Fibroblast of lung (primary cell): ENCODE measurements around the gene EBF4. TPM values are rescaled to one million over a fixed set of nuclear protein-coding genes. Genes with fewer than 3 reads are reported as not detected.

Experiments
- DNase-seq, 2 donors: peaks; one replicate each; pipeline versions ENCODE4 v3.0.0 to v3.0.0-alpha.2; 2010; ENCODE audit warnings: low read depth in 2 of 2
- H2AFZ ChIP-seq: 2 replicates; pipeline ENCODE4 v1.5.1; 2012; ENCODE audit warnings: low read length, control low read depth, inconsistent platforms
- H3K27ac ChIP-seq: 2 replicates; pipeline ENCODE4 v1.5.1; 2011; ENCODE audit warnings: low read length, control low read depth; ENCODE audit not compliant: insufficient read depth
- H3K27me3 ChIP-seq: 2 replicates; pipeline ENCODE4 v1.5.1; 2011; ENCODE audit warnings: mild to moderate bottlenecking, low read length; ENCODE audit not compliant: control insufficient read depth, insufficient read depth
- H3K36me3 ChIP-seq: 2 replicates; pipeline ENCODE4 v1.5.1; 2011; ENCODE audit warnings: low read length; ENCODE audit not compliant: control insufficient read depth, insufficient read depth
- H3K4me1 ChIP-seq: 2 replicates; pipeline ENCODE4 v1.5.1; 2011; ENCODE audit warnings: low read length; ENCODE audit not compliant: control insufficient read depth, insufficient read depth; ENCODE audit errors: extremely low read depth
- H3K4me2 ChIP-seq: 2 replicates; pipeline ENCODE4 v1.5.1; 2011; ENCODE audit warnings: low read length, control low read depth; ENCODE audit not compliant: insufficient read depth; ENCODE audit errors: extremely low read depth
- H3K4me3 ChIP-seq, 4 experiments: fragments of 200-600 bp in 1 of 4; sonication (generic) in 1 of 4; replicated peaks in 1 of 4; 2 replicates each; pipeline ENCODE4 v1.5.1; 2011 to 2016; ENCODE audit warnings: low read length in 4 of 4, low read depth in 3 of 4, mild to moderate bottlenecking in 3 of 4, control low read depth in 2 of 4, inconsistent platforms in 1 of 4, mixed read lengths in 1 of 4; ENCODE audit not compliant: insufficient read depth in 1 of 4; ENCODE audit errors: control extremely low read depth in 1 of 4
- H3K79me2 ChIP-seq: 2 replicates; pipeline ENCODE4 v1.5.1; 2012; ENCODE audit warnings: mild to moderate bottlenecking, low read length, inconsistent platforms; ENCODE audit not compliant: control insufficient read depth, insufficient read depth
- H3K9ac ChIP-seq: 2 replicates; pipeline ENCODE4 v1.5.1; 2011; ENCODE audit warnings: mild to moderate bottlenecking, low read length, control low read depth; ENCODE audit not compliant: insufficient read depth
- H3K9me3 ChIP-seq: 2 replicates; pipeline ENCODE4 v1.5.1; 2012; ENCODE audit warnings: low read depth, low read length; ENCODE audit not compliant: control insufficient read depth, insufficient read depth
- H4K20me1 ChIP-seq: 2 replicates; pipeline ENCODE4 v1.5.1; 2011; ENCODE audit warnings: low read length; ENCODE audit not compliant: control insufficient read depth, insufficient read depth; ENCODE audit errors: extremely low read depth
- CTCF ChIP-seq, 2 donors: IDR thresholded peaks in 1 of 2; conservative IDR thresholded peaks in 1 of 2; 1 replicate in 1 of 2; 2 replicates in 1 of 2; pipeline ENCODE4 v1.5.1; 2011 to 2012; ENCODE audit warnings: low read length in 2 of 2, control low read depth in 1 of 2, inconsistent platforms in 1 of 2, low read depth in 1 of 2, mild to moderate bottlenecking in 1 of 2
- EZH2 ChIP-seq: IDR thresholded peaks from 2 replicates; pipeline ENCODE4 v1.5.1; 2012; ENCODE audit warnings: low read length, control low read depth, mild to moderate bottlenecking; ENCODE audit errors: missing control alignments
- polyA plus RNA-seq, 2 donors: library from polyadenylated mRNA; depleted of rRNA in 1 of 2; stranded (reverse) in 1 of 2; unstranded in 1 of 2; fragments of >200 nt; gene quantifications; 2 replicates each; pipeline ENCODE4 v1.2.1, GENCODE V29; 2011 to 2012; ENCODE audit warnings: missing spikeins in 1 of 2
- total RNA-seq: library from RNA; depleted of rRNA; stranded (reverse); fragments of >200 nt; gene quantifications from 2 replicates; pipeline ENCODE4 v1.2.1, GENCODE V29; 2014

Gene EBF4
- total and polyA plus RNA-seq, 2 donors (not counting 1 experiment from before 2014, with no cell fraction given) = 0.35 to 0.99 TPM

DNA sequence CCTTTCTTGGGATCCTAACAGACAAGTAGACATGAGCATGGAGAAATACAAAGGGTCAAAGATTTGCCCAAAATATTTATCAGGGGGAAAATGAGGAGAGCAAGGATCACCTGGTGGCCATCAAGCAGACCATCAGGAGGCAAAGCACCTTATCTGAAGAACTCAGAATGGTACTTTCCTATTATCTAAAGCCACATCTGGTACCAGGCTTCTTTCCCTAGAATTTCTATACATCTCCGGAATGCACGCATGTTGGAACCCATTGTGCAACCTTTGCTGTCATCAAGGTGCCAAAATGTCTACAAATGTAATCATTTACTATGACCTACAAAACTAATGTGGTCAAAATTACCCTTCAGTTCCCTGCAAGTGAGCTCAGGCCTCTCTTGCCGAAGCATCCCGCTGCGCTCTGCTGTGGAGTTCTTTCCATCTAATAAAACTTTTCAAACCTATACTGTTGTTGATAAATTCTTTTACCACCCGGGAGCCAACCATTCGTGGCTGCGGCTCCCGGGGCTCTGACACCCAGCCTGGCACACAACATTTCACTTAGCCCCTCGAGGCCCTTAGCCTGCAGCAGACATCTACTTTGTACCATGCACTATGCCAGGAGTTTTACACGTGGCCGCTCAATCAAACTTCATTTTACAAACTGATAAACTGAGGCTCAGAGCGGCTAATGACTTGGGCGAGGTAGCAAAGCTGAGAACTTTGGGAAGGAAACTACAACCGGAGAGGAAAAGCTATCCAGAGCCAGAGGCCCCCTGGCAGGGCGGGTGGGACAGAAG lies 111.7 kb downstream of the EBF4 start:
- Histone ChIP-seq H2AFZ (no peak overlapping the region), H3K9ac (no peak overlapping the region), H3K9me3 (no peaks in the 10 kb centered on the region), H3K27ac (no peak overlapping the region), H3K79me2 (no peaks in the 10 kb centered on the region), H3K4me1 (peaks cover 5% of the 10 kb centered on the region), H3K36me3 (no peaks in the 10 kb centered on the region), H3K4me3 (no peak overlapping the region), H4K20me1 (no peaks in the 10 kb centered on the region), H3K4me2 (no peak overlapping the region), H3K27me3 (peaks cover 72% of the 10 kb centered on the region)
- TF ChIP-seq CTCF (conservative IDR thresholded peaks at IDR 0.05 in 1 of 2, IDR thresholded peaks at IDR 0.05 in 1 of 2; ENCODE audit: low read depth in 1 of 2, low read length in 2 of 2) (no peak), EZH2 (no peak)
- no peak for DNase-seq

GRCh38 chr20:2804852-2805688 lies 112.5 kb downstream of the EBF4 start:
- Histone ChIP-seq H3K27ac (no peak overlapping the region), H3K9me3 (no peaks in the 10 kb centered on the region), H3K4me2 (no peak overlapping the region), H3K4me1 (peaks cover 3% of the 10 kb centered on the region), H3K79me2 (no peaks in the 10 kb centered on the region), H2AFZ (no peak overlapping the region), H3K27me3 (peaks cover 64% of the 10 kb centered on the region), H4K20me1 (no peaks in the 10 kb centered on the region), H3K36me3 (no peaks in the 10 kb centered on the region), H3K4me3 (no peak overlapping the region), H3K9ac (no peak overlapping the region)
- no peak for DNase-seq
- TF ChIP-seq EZH2 (no peak), CTCF (conservative IDR thresholded peaks at IDR 0.05 in 1 of 2, IDR thresholded peaks at IDR 0.05 in 1 of 2; ENCODE audit: low read depth in 1 of 2, low read length in 2 of 2) (no peak)

- Histone ChIP-seq H4K20me1 (no peaks in the 10 kb centered on the region), H3K4me3 (no peak overlapping the region), H3K9me3 (no peaks in the 10 kb centered on the region), H3K4me2 (no peak overlapping the region), H3K9ac (no peak overlapping the region), H3K4me1 (peaks cover 2% of the 10 kb centered on the region), H3K79me2 (no peaks in the 10 kb centered on the region), H3K27ac (no peak overlapping the region), H3K27me3 (peaks cover 58% of the 10 kb centered on the region), H2AFZ (no peak overlapping the region), H3K36me3 (no peaks in the 10 kb centered on the region)
- peak in 1 of 2 donors; percentile 39 for DNase-seq
- TF ChIP-seq EZH2 (peak; percentile 46), CTCF (conservative IDR thresholded peaks at IDR 0.05 in 1 of 2, IDR thresholded peaks at IDR 0.05 in 1 of 2; ENCODE audit: low read depth in 1 of 2, low read length in 2 of 2) (no peak)
Measured at GRCh38 chr20:2805689-2806350, 113.2 kb downstream of the EBF4 start.
